ENCODE measurements around the gene ARHGEF28. TPM values are rescaled to one million over a fixed set of nuclear protein-coding genes. Genes with fewer than 3 reads are reported as not detected.

The ARHGEF28 gene
- total and polyA plus RNA-seq, 2 of the 4 experiments (the other 2 are of a cell fraction) = 3.6 to 16.0 TPM

GRCh38 chr5:73828465-73828864 is 202.5 kb downstream of the ARHGEF28 start:
- intact Hi-C loops (cut with micrococcal nuclease) = no loop called here
- H2BK20ac ChIP-seq (ENCODE audit: low read depth, low read length) = no peak overlapping the region; the same call in 1 of the 2 replicates
- no peak overlapping the region for H4K91ac ChIP-seq (ENCODE audit: insufficient read depth, low read depth, low read length)
- no peaks in the 10 kb centered on the region for H3K9me3 ChIP-seq (ENCODE audit: control insufficient read depth, insufficient read depth, low read length)
- ChIA-PET CTCF (no interaction called here), POLR2A (ENCODE audit: unreplicated experiment) (no interaction called here)
- H3K4ac ChIP-seq (ENCODE audit: low read depth, low read length) = no peak overlapping the region
- H3K27ac ChIP-seq (ENCODE audit: insufficient read depth, low read length) = no peak overlapping the region
- H2AK5ac ChIP-seq (ENCODE audit: low read depth, low read length) = peak overlapping the region; percentile 23; the same call in 1 of the 2 replicates
- H3K23ac ChIP-seq (ENCODE audit: low read depth, low read length) = no peak overlapping the region
- H3K18ac ChIP-seq (ENCODE audit: low read depth, low read length) = no peak overlapping the region
- no peak overlapping the region for H3K9ac ChIP-seq (ENCODE audit: low read depth, low read length)
- peaks cover 16% of the 10 kb centered on the region for H3K9me1 ChIP-seq (ENCODE audit: insufficient read depth, low read length)
- H4K8ac ChIP-seq (ENCODE audit: low read depth in 2 of 2, low read length in 2 of 2) = no peak overlapping the region
- ATAC-seq (ENCODE audit: low read depth) = no peak
- no peaks in the 10 kb centered on the region for H3K27me3 ChIP-seq (ENCODE audit: control insufficient read depth, insufficient read depth, low read length)
- H3K36me3 ChIP-seq (ENCODE audit: control insufficient read depth, insufficient read depth, low read length) = peaks cover 1% of the 10 kb centered on the region
- TF ChIP-seq MAFK (IDR thresholded peaks at IDR 0.05; ENCODE audit: low read depth, low read length) (no peak), BHLHE40 (IDR thresholded peaks at IDR 0.05; ENCODE audit: low read depth, low read length) (no peak), FOS (IDR thresholded peaks at IDR 0.05; ENCODE audit: low read depth, low read length) (no peak), MXI1 (IDR thresholded peaks at IDR 0.05; ENCODE audit: borderline replicate concordance, low read depth, low read length) (no peak), SMC3 (IDR thresholded peaks at IDR 0.05; ENCODE audit: low read depth, low read length) (no peak), POLR2A (IDR thresholded peaks at IDR 0.05; ENCODE audit: low read depth, low read length) (no peak), RAD21 (IDR thresholded peaks at IDR 0.05; ENCODE audit: low read length) (no peak), NFE2L2 (IDR thresholded peaks at IDR 0.05; ENCODE audit: low read depth, low read length) (no peak), CEBPB (IDR thresholded peaks at IDR 0.05; ENCODE audit: low read depth, low read length) (no peak), MAZ (IDR thresholded peaks at IDR 0.05; ENCODE audit: borderline replicate concordance, low read depth, low read length) (no peak), RFX5 (IDR thresholded peaks at IDR 0.05; ENCODE audit: low read depth, low read length) (no peak), CHD1 (IDR thresholded peaks at IDR 0.05; ENCODE audit: low read depth, low read length) (no peak), USF2 (IDR thresholded peaks at IDR 0.05; ENCODE audit: low read depth, low read length) (no peak), ELK1 (IDR thresholded peaks at IDR 0.05; ENCODE audit: borderline replicate concordance, low read depth, low read length) (no peak), RCOR1 (IDR thresholded peaks at IDR 0.05; ENCODE audit: insufficient replicate concordance, low read length) (no peak)
- TF ChIP-seq, protein P1, sequence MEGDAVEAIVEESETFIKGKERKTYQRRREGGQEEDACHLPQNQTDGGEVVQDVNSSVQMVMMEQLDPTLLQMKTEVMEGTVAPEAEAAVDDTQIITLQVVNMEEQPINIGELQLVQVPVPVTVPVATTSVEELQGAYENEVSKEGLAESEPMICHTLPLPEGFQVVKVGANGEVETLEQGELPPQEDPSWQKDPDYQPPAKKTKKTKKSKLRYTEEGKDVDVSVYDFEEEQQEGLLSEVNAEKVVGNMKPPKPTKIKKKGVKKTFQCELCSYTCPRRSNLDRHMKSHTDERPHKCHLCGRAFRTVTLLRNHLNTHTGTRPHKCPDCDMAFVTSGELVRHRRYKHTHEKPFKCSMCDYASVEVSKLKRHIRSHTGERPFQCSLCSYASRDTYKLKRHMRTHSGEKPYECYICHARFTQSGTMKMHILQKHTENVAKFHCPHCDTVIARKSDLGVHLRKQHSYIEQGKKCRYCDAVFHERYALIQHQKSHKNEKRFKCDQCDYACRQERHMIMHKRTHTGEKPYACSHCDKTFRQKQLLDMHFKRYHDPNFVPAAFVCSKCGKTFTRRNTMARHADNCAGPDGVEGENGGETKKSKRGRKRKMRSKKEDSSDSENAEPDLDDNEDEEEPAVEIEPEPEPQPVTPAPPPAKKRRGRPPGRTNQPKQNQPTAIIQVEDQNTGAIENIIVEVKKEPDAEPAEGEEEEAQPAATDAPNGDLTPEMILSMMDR (conservative IDR thresholded peaks at IDR 0.05; ENCODE audit: low read depth, low read length) = no peak
- no peak overlapping the region for H2AFZ ChIP-seq (replicated peaks; ENCODE audit: low read length, poor library complexity)
- dilution Hi-C loops (cut with HindIII; ENCODE audit: low sequenced_read_pairs, unreplicated experiment) = no loop called here
- no TSS peak for BruUV-seq (replicated peaks)
- no peak for DNase-seq
- H3K79me1 ChIP-seq (ENCODE audit: low read depth in 1 of 2, low read length in 2 of 2) = peaks cover 6 to 22% of the 10 kb centered on the region in 2 experiments; a peak in 3 of 4 replicates
- H3K4me3 ChIP-seq (ENCODE audit: insufficient read depth, low read depth, low read length) = no peak overlapping the region
- H4K5ac ChIP-seq (ENCODE audit: low read depth, low read length) = 0 out of 2 replicates have a peak overlapping the region, but pooled peaks have one; percentile 45
- peak overlapping the region; percentile 65; the same call in 2 of the 3 replicates for H2BK15ac ChIP-seq (ENCODE audit: low read depth, low read length)
- H3K4me1 ChIP-seq (ENCODE audit: control insufficient read depth, insufficient read depth, low read length) = peaks cover 18% of the 10 kb centered on the region
- H2BK120ac ChIP-seq (ENCODE audit: low read depth, low read length) = no peak overlapping the region; the same call in 1 of the 2 replicates
- 100% methylated on average over 2 of the region's 3 CpGs; no CpG with 5 or more reads in 1 of the 2 experiments for WGBS, 2 experiments (ENCODE audit: extremely low coverage in 2 of 2, insufficient read length in 1 of 2)
- H3K4me2 ChIP-seq (ENCODE audit: low read depth, low read length) = no peak overlapping the region
- no peak overlapping the region for H3K14ac ChIP-seq (replicated peaks; ENCODE audit: low read depth, low read length)
- no peak overlapping the region for H2AK9ac ChIP-seq (replicated peaks; ENCODE audit: low read depth, low read length, poor library complexity)
- H3K56ac ChIP-seq (ENCODE audit: extremely low read depth, insufficient read depth, low read length) = no peak overlapping the region
- in situ Hi-C loops (cut with MboI; ENCODE audit: low sequenced_read_pairs) = no loop called here
- no peak overlapping the region for H2BK5ac ChIP-seq (ENCODE audit: low read depth, low read length, poor library complexity, severe bottlenecking)
- no peaks in the 10 kb centered on the region for H4K20me1 ChIP-seq (ENCODE audit: insufficient read depth, low read length)
